GM10266 (cell line): Measurements from ENCODE around the gene VASN.

Experiments
- DNase-seq: peaks from one replicate; pipeline ENCODE4 v3.0.0; 2012; ENCODE audit errors: extremely low spot score
- TF ChIP-seq, protein P1 (sequence below): IDR thresholded peaks from 2 replicates; pipeline ENCODE4 v1.5.1; 2012; ENCODE audit warnings: mild to moderate bottlenecking, low read depth; ENCODE audit not compliant: control insufficient read depth, insufficient read depth; ENCODE audit errors: missing control alignments

VASN gene

DNA sequence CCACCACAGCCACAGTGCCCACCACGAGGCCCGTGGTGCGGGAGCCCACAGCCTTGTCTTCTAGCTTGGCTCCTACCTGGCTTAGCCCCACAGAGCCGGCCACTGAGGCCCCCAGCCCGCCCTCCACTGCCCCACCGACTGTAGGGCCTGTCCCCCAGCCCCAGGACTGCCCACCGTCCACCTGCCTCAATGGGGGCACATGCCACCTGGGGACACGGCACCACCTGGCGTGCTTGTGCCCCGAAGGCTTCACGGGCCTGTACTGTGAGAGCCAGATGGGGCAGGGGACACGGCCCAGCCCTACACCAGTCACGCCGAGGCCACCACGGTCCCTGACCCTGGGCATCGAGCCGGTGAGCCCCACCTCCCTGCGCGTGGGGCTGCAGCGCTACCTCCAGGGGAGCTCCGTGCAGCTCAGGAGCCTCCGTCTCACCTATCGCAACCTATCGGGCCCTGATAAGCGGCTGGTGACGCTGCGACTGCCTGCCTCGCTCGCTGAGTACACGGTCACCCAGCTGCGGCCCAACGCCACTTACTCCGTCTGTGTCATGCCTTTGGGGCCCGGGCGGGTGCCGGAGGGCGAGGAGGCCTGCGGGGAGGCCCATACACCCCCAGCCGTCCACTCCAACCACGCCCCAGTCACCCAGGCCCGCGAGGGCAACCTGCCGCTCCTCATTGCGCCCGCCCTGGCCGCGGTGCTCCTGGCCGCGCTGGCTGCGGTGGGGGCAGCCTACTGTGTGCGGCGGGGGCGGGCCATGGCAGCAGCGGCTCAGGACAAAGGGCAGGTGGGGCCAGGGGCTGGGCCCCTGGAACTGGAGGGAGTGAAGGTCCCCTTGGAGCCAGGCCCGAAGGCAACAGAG, 10.5 kb downstream of the VASN start:
- DNase-seq: no peak
- TF ChIP-seq, protein P1, sequence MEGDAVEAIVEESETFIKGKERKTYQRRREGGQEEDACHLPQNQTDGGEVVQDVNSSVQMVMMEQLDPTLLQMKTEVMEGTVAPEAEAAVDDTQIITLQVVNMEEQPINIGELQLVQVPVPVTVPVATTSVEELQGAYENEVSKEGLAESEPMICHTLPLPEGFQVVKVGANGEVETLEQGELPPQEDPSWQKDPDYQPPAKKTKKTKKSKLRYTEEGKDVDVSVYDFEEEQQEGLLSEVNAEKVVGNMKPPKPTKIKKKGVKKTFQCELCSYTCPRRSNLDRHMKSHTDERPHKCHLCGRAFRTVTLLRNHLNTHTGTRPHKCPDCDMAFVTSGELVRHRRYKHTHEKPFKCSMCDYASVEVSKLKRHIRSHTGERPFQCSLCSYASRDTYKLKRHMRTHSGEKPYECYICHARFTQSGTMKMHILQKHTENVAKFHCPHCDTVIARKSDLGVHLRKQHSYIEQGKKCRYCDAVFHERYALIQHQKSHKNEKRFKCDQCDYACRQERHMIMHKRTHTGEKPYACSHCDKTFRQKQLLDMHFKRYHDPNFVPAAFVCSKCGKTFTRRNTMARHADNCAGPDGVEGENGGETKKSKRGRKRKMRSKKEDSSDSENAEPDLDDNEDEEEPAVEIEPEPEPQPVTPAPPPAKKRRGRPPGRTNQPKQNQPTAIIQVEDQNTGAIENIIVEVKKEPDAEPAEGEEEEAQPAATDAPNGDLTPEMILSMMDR: no peak

DNA sequence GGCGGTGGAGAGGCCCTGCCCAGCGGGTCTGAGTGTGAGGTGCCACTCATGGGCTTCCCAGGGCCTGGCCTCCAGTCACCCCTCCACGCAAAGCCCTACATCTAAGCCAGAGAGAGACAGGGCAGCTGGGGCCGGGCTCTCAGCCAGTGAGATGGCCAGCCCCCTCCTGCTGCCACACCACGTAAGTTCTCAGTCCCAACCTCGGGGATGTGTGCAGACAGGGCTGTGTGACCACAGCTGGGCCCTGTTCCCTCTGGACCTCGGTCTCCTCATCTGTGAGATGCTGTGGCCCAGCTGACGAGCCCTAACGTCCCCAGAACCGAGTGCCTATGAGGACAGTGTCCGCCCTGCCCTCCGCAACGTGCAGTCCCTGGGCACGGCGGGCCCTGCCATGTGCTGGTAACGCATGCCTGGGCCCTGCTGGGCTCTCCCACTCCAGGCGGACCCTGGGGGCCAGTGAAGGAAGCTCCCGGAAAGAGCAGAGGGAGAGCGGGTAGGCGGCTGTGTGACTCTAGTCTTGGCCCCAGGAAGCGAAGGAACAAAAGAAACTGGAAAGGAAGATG, 11.2 kb downstream of the VASN start:
- no peak for DNase-seq

DNA sequence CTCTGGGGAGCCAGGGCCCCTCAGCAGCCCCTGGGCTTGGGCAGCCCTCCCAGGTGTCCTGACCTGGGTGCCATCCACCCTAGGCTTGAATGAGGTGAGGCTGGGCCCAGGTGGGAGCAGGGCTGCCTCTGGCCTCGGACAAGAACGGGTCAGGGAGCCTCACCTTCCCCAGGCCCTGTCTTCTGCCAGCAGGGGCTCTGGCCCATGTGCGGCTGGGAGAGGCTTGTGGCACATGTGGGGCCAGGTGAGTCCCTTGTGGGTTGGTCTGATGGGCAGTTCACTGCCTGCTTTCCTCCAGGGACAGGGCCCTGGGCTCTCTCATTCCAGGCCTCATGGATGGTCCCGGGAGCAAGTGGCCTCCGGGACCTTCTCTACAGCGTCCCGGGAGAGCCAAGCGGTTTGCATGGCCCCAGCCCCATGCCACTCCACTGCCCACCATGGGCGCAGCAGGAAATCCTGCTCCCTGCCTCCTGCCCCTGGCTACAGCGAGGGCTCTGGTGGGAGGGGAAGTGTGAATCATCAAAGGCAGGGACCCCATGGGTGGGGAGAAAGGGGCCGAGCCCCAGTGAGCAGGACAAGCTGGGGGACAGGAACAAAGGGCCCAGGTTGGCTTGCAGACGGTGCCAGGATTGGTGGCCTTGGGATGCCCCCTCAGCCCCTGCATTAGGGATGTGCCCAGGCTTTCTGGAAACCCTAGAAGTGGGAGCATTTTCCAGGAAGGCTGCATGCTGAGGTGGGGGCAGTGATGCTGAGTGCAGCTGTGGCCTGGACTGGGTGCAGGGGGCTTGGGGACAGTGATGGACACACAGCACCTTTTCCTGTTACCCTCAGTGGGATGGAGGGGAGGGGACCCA, 12.2 kb downstream of the VASN start:
- no peak for DNase-seq
- TF ChIP-seq, protein P1: no peak

More for the DNA sequence above, 11.2 kb downstream of the VASN start:
- TF ChIP-seq, protein P1: no peak

DNA sequence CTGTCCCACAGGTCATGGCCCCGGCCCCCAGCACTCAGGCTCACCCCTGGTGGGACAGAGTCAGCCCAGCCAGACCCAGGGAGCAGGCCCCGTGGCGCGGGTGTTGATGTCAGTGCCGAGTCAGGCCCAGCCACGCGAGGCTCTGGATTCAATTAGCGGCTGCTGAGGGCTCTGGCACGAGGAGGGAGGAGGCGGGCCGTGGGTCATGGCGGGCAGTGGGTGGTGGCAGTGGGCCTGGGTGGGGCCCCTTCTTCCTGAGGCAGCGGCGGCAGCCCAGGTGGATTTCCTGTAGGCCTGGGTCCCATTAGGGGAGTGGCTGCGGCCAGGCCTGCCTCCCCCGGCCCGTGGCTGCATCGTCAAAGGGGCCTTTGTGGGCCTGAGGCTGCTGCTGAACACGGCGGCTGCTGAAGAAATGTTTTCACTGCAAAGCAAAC, 12.9 kb downstream of the VASN start:
- no peak for DNase-seq
- TF ChIP-seq, protein P1: no peak

DNA sequence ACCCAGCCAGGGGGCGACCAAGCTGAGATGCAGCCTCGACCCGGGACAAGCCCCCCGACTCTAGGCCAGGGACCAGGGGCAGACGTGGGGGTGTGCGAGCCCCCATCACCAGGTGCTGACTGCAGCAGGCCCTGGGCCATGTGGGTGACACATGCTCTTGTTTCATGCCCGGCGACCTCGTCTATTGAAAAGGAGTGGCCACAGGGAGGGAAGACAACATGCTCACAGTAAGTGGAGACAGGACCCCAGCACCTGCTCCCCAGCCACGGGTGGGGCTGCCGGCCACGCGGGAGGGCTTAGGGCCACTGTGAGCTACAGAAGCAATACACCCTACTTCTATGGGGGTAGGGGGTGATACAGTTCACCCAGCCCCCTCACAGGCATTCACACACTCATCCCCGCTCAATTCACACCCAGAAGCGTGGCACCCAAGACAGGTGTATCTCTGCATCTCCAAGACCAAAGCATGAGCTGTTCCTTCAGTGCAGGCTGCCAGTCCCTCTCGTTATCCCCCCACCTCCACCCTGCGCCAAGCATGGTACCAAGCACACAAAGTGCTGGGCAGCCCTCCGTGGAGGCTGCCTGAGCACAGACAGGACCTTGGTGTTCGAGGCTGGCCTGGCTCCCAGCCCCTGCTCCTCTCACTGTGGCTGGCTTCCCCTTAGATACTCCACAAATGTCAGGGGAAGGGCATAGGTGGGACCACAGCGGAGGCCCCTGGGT, 13.6 kb downstream of the VASN start:
- no peak for DNase-seq
- TF ChIP-seq, protein P1: no peak

DNA sequence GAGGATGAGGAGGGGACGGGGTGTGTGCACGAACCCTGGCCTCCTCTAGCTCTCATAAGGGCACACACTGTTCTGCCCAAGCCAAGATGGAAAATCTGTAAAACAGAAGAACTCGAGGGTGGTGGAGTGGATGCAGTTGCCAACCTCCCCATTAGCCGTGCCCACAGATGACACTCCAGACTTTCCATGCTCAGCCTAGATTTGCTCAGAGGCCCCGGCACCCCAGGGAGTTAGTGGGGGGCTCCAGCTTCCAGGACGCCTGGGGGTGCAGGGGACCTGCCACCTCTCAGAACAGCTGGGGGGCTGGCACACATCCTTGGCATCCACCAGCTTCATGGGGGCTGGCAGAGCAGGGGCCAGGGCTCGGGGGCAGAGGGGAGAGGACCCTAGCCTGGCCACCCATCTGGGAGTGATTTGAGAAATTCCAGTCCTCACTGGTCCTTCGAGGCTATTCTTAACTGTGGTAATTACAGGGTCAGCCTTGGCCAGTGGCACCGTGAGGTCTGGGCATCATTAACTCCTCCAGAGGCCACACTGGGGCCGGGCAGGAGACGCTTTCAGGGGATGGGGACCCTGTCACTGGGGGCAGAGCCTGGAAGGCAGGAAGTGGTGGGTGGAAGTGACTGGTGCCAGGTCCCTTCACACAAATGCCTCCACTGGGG, 14.3 kb downstream of the VASN start:
- TF ChIP-seq, protein P1: no peak
- no peak for DNase-seq
